KG1 (cell line): ENCODE measurements around the gene KCNG2.

Experiments
- DNase-seq: peaks from one replicate; lab custom pipeline; 2025; lab: John Stamatoyannopoulos, UW

The KCNG2 gene

GRCh38 chr18:79927607-79928562 lies 130.1 kb downstream of the KCNG2 start:
- no peak for DNase-seq

GRCh38 chr18:79928563-79928960 lies 130.8 kb downstream of the KCNG2 start:
- DNase-seq = no peak

GRCh38 chr18:79930020-79930642 lies 132.4 kb downstream of the KCNG2 start:
- DNase-seq = no peak

- no peak for DNase-seq
Measured at GRCh38 chr18:79931475-79931874, 133.7 kb downstream of the KCNG2 start.

GRCh38 chr18:79932907-79933306 lies 135.2 kb downstream of the KCNG2 start:
- DNase-seq = no peak

- DNase-seq = no peak
Measured at GRCh38 chr18:79933765-79934164, 136.0 kb downstream of the KCNG2 start.

GRCh38 chr18:79934311-79935097 lies 136.8 kb downstream of the KCNG2 start:
- DNase-seq = no peak

- DNase-seq = no peak
Measured at GRCh38 chr18:79935098-79935480, 137.4 kb downstream of the KCNG2 start.

- DNase-seq = no peak
Measured at GRCh38 chr18:79935499-79935898, 137.8 kb downstream of the KCNG2 start.

GRCh38 chr18:79935925-79936324 lies 138.2 kb downstream of the KCNG2 start:
- no peak for DNase-seq

GRCh38 chr18:79936641-79937040 lies 138.9 kb downstream of the KCNG2 start:
- DNase-seq = no peak

GRCh38 chr18:79937103-79937860 lies 139.5 kb downstream of the KCNG2 start:
- DNase-seq = no peak

- no peak for DNase-seq
Measured at GRCh38 chr18:79938196-79938595, 140.5 kb downstream of the KCNG2 start.

GRCh38 chr18:79939096-79939495 lies 141.4 kb downstream of the KCNG2 start:
- no peak for DNase-seq

- no peak for DNase-seq
Measured at GRCh38 chr18:79940126-79940813, 142.5 kb downstream of the KCNG2 start.

GRCh38 chr18:79940814-79941472 lies 143.2 kb downstream of the KCNG2 start:
- no peak for DNase-seq

GRCh38 chr18:79941473-79942119 lies 143.9 kb downstream of the KCNG2 start:
- DNase-seq = no peak

- DNase-seq = no peak
Measured at GRCh38 chr18:79942211-79942610, 144.5 kb downstream of the KCNG2 start.

- DNase-seq = no peak
Measured at GRCh38 chr18:79942786-79943607, 145.3 kb downstream of the KCNG2 start.
